Activated CD4-positive, alpha-beta T cell treated with anti-CD3 and anti-CD28 coated beads, Interleukin-2, amount 50 U/mL, for 16 hours (primary cell): ENCODE measurements around the gene CHRNA1.
A peak's percentile ranks its signal among the peaks of the same experiment; 100 is the strongest.

Experiments
- DNase-seq: peaks from one replicate; pipeline ENCODE4 v3.0.0-alpha.2; 2020

CHRNA1 gene

GRCh38 chr2:174781298-174781697, 17.0 kb upstream of the CHRNA1 start:
- DNase-seq, result no peak

- DNase-seq, result no peak
Observed at GRCh38 chr2:174780856-174781255, 16.6 kb upstream of the CHRNA1 start.

GRCh38 chr2:174780191-174780840, 16.0 kb upstream of the CHRNA1 start:
- DNase-seq, result no peak

GRCh38 chr2:174779361-174779928, 15.2 kb upstream of the CHRNA1 start:
- DNase-seq, result no peak

GRCh38 chr2:174778085-174778981, 14.1 kb upstream of the CHRNA1 start:
- peak; percentile 82 for DNase-seq

- DNase-seq, result no peak
Observed at GRCh38 chr2:174777347-174778084, 13.2 kb upstream of the CHRNA1 start.

- no peak for DNase-seq
Observed at GRCh38 chr2:174776675-174777074, 12.4 kb upstream of the CHRNA1 start.

GRCh38 chr2:174776223-174776622, 12.0 kb upstream of the CHRNA1 start:
- no peak for DNase-seq

- no peak for DNase-seq
Observed at GRCh38 chr2:174775571-174775980, 11.3 kb upstream of the CHRNA1 start.

- no peak for DNase-seq
Observed at GRCh38 chr2:174774886-174775285, 10.6 kb upstream of the CHRNA1 start.

- DNase-seq, result no peak
Observed at GRCh38 chr2:174773215-174773614, 8.9 kb upstream of the CHRNA1 start.

- no peak for DNase-seq
Observed at GRCh38 chr2:174772472-174772801, 8.2 kb upstream of the CHRNA1 start.

- DNase-seq, result peak; percentile 55
Observed at GRCh38 chr2:174771631-174772471, 7.6 kb upstream of the CHRNA1 start.

- DNase-seq, result no peak
Observed at GRCh38 chr2:174771136-174771535, 6.9 kb upstream of the CHRNA1 start.

GRCh38 chr2:174768557-174768956, 4.3 kb upstream of the CHRNA1 start:
- DNase-seq, result no peak

- no peak for DNase-seq
Observed at GRCh38 chr2:174766271-174766670, 2.0 kb upstream of the CHRNA1 start.

- no peak for DNase-seq
Observed at GRCh38 chr2:174765576-174765975, 1.3 kb upstream of the CHRNA1 start.

- DNase-seq, result no peak
Observed at GRCh38 chr2:174763780-174764179, 492 bp downstream of the CHRNA1 start.

- no peak for DNase-seq
Observed at GRCh38 chr2:174762464-174762863, 1.8 kb downstream of the CHRNA1 start.

GRCh38 chr2:174761837-174762236, 2.4 kb downstream of the CHRNA1 start:
- DNase-seq, result no peak

- DNase-seq, result no peak
Observed at GRCh38 chr2:174760845-174761473, 3.3 kb downstream of the CHRNA1 start.
